ENCODE data around the gene ZAP70. TPM values are rescaled to one million over a fixed set of nuclear protein-coding genes. Genes with fewer than 3 reads are reported as not detected.

The ZAP70 gene
- polyA plus RNA-seq, 1 donor (not counting 4 experiments of a cell fraction or from before 2014, with no cell fraction given): 1.6 TPM

DNA sequence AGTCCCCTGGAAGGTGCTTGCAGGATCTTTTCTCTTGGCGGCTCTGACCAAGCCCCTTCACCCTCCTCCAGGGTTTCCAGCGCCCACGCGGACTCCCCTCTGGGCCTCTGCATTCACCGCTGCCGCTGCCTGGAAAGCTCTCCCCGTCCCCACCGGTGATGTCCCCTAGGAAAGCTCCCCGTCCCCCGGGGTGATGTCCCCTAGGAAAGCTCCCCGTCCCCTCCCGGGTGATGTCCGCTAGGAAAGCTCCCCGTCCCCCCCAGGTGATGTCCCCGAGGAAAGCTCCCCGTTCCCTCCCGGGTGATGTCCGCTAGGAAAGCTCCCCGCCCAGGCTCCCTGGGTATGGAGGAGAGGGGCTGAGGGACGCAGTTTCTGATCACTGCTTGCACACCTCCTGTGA is 27.9 kb downstream of the ZAP70 start:
- H2AFZ ChIP-seq (ENCODE audit: control insufficient read depth, low read length): no peak overlapping the region
- H3K36me3 ChIP-seq (ENCODE audit: control insufficient read depth in 2 of 2, extremely low read depth in 1 of 2, insufficient read depth in 2 of 2, low read length in 2 of 2): peaks cover 0 to 2% of the 10 kb centered on the region in 2 experiments
- peaks cover 13% of the 10 kb centered on the region for H3K4me1 ChIP-seq (ENCODE audit: control insufficient read depth, extremely low read depth, insufficient read depth, low read length)
- no peak overlapping the region for H3K4me3 ChIP-seq (ENCODE audit: control insufficient read depth in 2 of 3, extremely low read depth in 1 of 3, insufficient read depth in 2 of 3, low read depth in 1 of 3, low read length in 3 of 3)
- no peaks in the 10 kb centered on the region for H4K20me1 ChIP-seq (ENCODE audit: control insufficient read depth, extremely low read depth, insufficient read depth, low read length)
- dilution Hi-C loops (cut with MboI; ENCODE audit: extremely low pct_ligation_motif_present, low sequenced_read_pairs): no loop called here
- no peaks in the 10 kb centered on the region for H3K9me3 ChIP-seq (ENCODE audit: control insufficient read depth, low read depth, low read length)
- H3K79me2 ChIP-seq (ENCODE audit: control insufficient read depth, insufficient read depth, low read length): no peaks in the 10 kb centered on the region
- H3K9me1 ChIP-seq (ENCODE audit: control insufficient read depth, extremely low read depth, insufficient read depth, low read length): no peaks in the 10 kb centered on the region
- FAIRE-seq (no peak), DNase-seq (ENCODE audit: low read depth, low spot score) (no peak)
- TF ChIP-seq EZH2 (IDR thresholded peaks at IDR 0.05; ENCODE audit: low read length): no peak
- TF ChIP-seq, protein P1, sequence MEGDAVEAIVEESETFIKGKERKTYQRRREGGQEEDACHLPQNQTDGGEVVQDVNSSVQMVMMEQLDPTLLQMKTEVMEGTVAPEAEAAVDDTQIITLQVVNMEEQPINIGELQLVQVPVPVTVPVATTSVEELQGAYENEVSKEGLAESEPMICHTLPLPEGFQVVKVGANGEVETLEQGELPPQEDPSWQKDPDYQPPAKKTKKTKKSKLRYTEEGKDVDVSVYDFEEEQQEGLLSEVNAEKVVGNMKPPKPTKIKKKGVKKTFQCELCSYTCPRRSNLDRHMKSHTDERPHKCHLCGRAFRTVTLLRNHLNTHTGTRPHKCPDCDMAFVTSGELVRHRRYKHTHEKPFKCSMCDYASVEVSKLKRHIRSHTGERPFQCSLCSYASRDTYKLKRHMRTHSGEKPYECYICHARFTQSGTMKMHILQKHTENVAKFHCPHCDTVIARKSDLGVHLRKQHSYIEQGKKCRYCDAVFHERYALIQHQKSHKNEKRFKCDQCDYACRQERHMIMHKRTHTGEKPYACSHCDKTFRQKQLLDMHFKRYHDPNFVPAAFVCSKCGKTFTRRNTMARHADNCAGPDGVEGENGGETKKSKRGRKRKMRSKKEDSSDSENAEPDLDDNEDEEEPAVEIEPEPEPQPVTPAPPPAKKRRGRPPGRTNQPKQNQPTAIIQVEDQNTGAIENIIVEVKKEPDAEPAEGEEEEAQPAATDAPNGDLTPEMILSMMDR (optimal IDR thresholded peaks at IDR 0.05 in 1 of 3, IDR thresholded peaks at IDR 0.05 in 1 of 3, conservative IDR thresholded peaks at IDR 0.05 in 1 of 3; ENCODE audit: extremely low read depth in 1 of 3, insufficient read depth in 2 of 3, low read length in 3 of 3): no peak
- no peak overlapping the region for H3K9ac ChIP-seq (ENCODE audit: control insufficient read depth, extremely low read depth, insufficient read depth, low read length)
- H3K27ac ChIP-seq (ENCODE audit: control insufficient read depth, insufficient read depth, low read length): no peak overlapping the region
- no peak overlapping the region for H3K4me2 ChIP-seq (ENCODE audit: control insufficient read depth, extremely low read depth, insufficient read depth, low read depth, low read length)
- H3K27me3 ChIP-seq (ENCODE audit: control insufficient read depth, extremely low read depth, insufficient read depth, low read length): no peaks in the 10 kb centered on the region

- Histone ChIP-seq H3K79me2 (ENCODE audit: control insufficient read depth, insufficient read depth, low read length) (no peaks in the 10 kb centered on the region), H3K9me1 (ENCODE audit: control insufficient read depth, extremely low read depth, insufficient read depth, low read length) (no peaks in the 10 kb centered on the region), H3K27ac (ENCODE audit: control insufficient read depth, insufficient read depth, low read length) (no peak overlapping the region), H3K9me3 (ENCODE audit: control insufficient read depth, low read depth, low read length) (no peaks in the 10 kb centered on the region), H3K4me1 (ENCODE audit: control insufficient read depth, extremely low read depth, insufficient read depth, low read length) (peaks cover 13% of the 10 kb centered on the region), H3K4me2 (ENCODE audit: control insufficient read depth, extremely low read depth, insufficient read depth, low read depth, low read length) (no peak overlapping the region), H2AFZ (ENCODE audit: control insufficient read depth, low read length) (no peak overlapping the region), H3K4me3 (ENCODE audit: control insufficient read depth in 2 of 3, extremely low read depth in 1 of 3, insufficient read depth in 2 of 3, low read depth in 1 of 3, low read length in 3 of 3) (no peak overlapping the region), H4K20me1 (ENCODE audit: control insufficient read depth, extremely low read depth, insufficient read depth, low read length) (no peaks in the 10 kb centered on the region), H3K27me3 (ENCODE audit: control insufficient read depth, extremely low read depth, insufficient read depth, low read length) (no peaks in the 10 kb centered on the region), H3K36me3 (ENCODE audit: control insufficient read depth in 2 of 2, extremely low read depth in 1 of 2, insufficient read depth in 2 of 2, low read length in 2 of 2) (peaks cover 0 to 3% of the 10 kb centered on the region in 2 experiments), H3K9ac (ENCODE audit: control insufficient read depth, extremely low read depth, insufficient read depth, low read length) (no peak overlapping the region)
- dilution Hi-C loops (cut with MboI; ENCODE audit: extremely low pct_ligation_motif_present, low sequenced_read_pairs): no loop called here
- FAIRE-seq (no peak), DNase-seq (ENCODE audit: low read depth, low spot score) (no peak)
- TF ChIP-seq EZH2 (IDR thresholded peaks at IDR 0.05; ENCODE audit: low read length): no peak
- TF ChIP-seq, protein P1 (optimal IDR thresholded peaks at IDR 0.05 in 1 of 3, IDR thresholded peaks at IDR 0.05 in 1 of 3, conservative IDR thresholded peaks at IDR 0.05 in 1 of 3; ENCODE audit: extremely low read depth in 1 of 3, insufficient read depth in 2 of 3, low read length in 3 of 3): no peak
Observed at GRCh38 chr2:97741686-97742085, 28.3 kb downstream of the ZAP70 start.

Measured in keratinocyte (primary cell).